Endothelial cell (in vitro differentiated cells): ENCODE data around the gene AKT3. TPM values are rescaled to one million over a fixed set of nuclear protein-coding genes. Genes with fewer than 3 reads are reported as not detected.

Source experiments
- DNase-seq: peaks from one replicate; pipeline ENCODE4 v3.0.0; 2021; ENCODE audit warnings: low spot score
- H3K27ac Mint-ChIP-seq: one replicate; pipeline ENCODE4 v1.8.0; 2021; ENCODE audit warnings: mixed read lengths, inconsistent platforms; ENCODE audit not compliant: unreplicated experiment
- H3K27me3 Mint-ChIP-seq: one replicate; pipeline ENCODE4 v1.8.0; 2021; ENCODE audit warnings: mild to moderate bottlenecking, moderate library complexity, mixed read lengths, inconsistent platforms; ENCODE audit not compliant: unreplicated experiment
- H3K36me3 Mint-ChIP-seq: one replicate; pipeline ENCODE4 v1.8.0; 2021; ENCODE audit warnings: mild to moderate bottlenecking, low read depth, mixed read lengths, inconsistent platforms; ENCODE audit not compliant: unreplicated experiment
- H3K4me1 Mint-ChIP-seq: one replicate; pipeline ENCODE4 v1.8.0; 2021; ENCODE audit warnings: mild to moderate bottlenecking, mixed read lengths, inconsistent platforms; ENCODE audit not compliant: unreplicated experiment
- H3K4me3 Mint-ChIP-seq: one replicate; pipeline ENCODE4 v1.8.0; 2021; ENCODE audit warnings: mild to moderate bottlenecking, mixed read lengths, inconsistent platforms; ENCODE audit not compliant: unreplicated experiment
- H3K9me3 Mint-ChIP-seq: one replicate; pipeline ENCODE4 v1.8.0; 2021; ENCODE audit warnings: mixed read lengths, inconsistent platforms; ENCODE audit not compliant: unreplicated experiment
- CTCF ChIP-seq: fragments of 200-600 bp; sonication (generic); IDR thresholded peaks from one replicate; pipeline ENCODE4 v1.5.0; 2021; ENCODE audit warnings: antibody characterized with exemption; ENCODE audit not compliant: unreplicated experiment
- total RNA-seq: library from RNA; stranded (reverse); fragmentation: NEBNext Ultra II Directional; extraction: Animal tissue kit (Norgen Biotek cat#: 25700); gene quantifications from one replicate; pipeline ENCODE4 v1.2.1, GENCODE V29; 2021; ENCODE audit not compliant: unreplicated experiment

Gene AKT3
- total RNA-seq, 1 donor from 2014 or later = 87.3 TPM

GRCh38 chr1:243452092-243452491 is 398.0 kb downstream of the AKT3 start:
- Mint-ChIP-seq H3K27me3 (no peaks in the 10 kb centered on the region), H3K4me1 (no peaks in the 10 kb centered on the region), H3K4me3 (no peak overlapping the region), H3K36me3 (no peaks in the 10 kb centered on the region), H3K27ac (no peak overlapping the region), H3K9me3 (no peaks in the 10 kb centered on the region)
- TF ChIP-seq CTCF = no peak
- DNase-seq = no peak

- H3K36me3 Mint-ChIP-seq = no peaks in the 10 kb centered on the region
- H3K9me3 Mint-ChIP-seq = no peaks in the 10 kb centered on the region
- H3K4me1 Mint-ChIP-seq = no peaks in the 10 kb centered on the region
Measured at GRCh38 chr1:243449373-243449772, 400.7 kb downstream of the AKT3 start.

GRCh38 chr1:243447844-243448243 is 402.2 kb downstream of the AKT3 start:
- no peak for DNase-seq
- no peaks in the 10 kb centered on the region for H3K4me1 Mint-ChIP-seq
- no peaks in the 10 kb centered on the region for H3K9me3 Mint-ChIP-seq
- no peaks in the 10 kb centered on the region for H3K36me3 Mint-ChIP-seq
- no peak overlapping the region for H3K4me3 Mint-ChIP-seq
- no peak for TF ChIP-seq CTCF
- no peak overlapping the region for H3K27ac Mint-ChIP-seq
- H3K27me3 Mint-ChIP-seq = no peaks in the 10 kb centered on the region

More at GRCh38 chr1:243449373-243449772, 400.7 kb downstream of the AKT3 start:
- H3K27ac Mint-ChIP-seq = no peak overlapping the region
- no peaks in the 10 kb centered on the region for H3K27me3 Mint-ChIP-seq
- DNase-seq = no peak
- no peak overlapping the region for H3K4me3 Mint-ChIP-seq
- no peak for TF ChIP-seq CTCF

GRCh38 chr1:243447347-243447746 is 402.7 kb downstream of the AKT3 start:
- no peak overlapping the region for H3K4me3 Mint-ChIP-seq
- no peak for TF ChIP-seq CTCF
- H3K27ac Mint-ChIP-seq = no peak overlapping the region
- no peaks in the 10 kb centered on the region for H3K27me3 Mint-ChIP-seq
- no peaks in the 10 kb centered on the region for H3K4me1 Mint-ChIP-seq
- no peaks in the 10 kb centered on the region for H3K36me3 Mint-ChIP-seq
- no peak for DNase-seq
- no peaks in the 10 kb centered on the region for H3K9me3 Mint-ChIP-seq

- no peaks in the 10 kb centered on the region for H3K36me3 Mint-ChIP-seq
- TF ChIP-seq CTCF = no peak
- H3K4me1 Mint-ChIP-seq = no peaks in the 10 kb centered on the region
- no peaks in the 10 kb centered on the region for H3K27me3 Mint-ChIP-seq
- DNase-seq = no peak
- H3K9me3 Mint-ChIP-seq = no peaks in the 10 kb centered on the region
- H3K27ac Mint-ChIP-seq = no peak overlapping the region
- no peak overlapping the region for H3K4me3 Mint-ChIP-seq
Measured at GRCh38 chr1:243443557-243443956, 406.5 kb downstream of the AKT3 start.
